Measurements from ENCODE around the gene CD244. TPM values are rescaled to one million over a fixed set of nuclear protein-coding genes. Genes with fewer than 3 reads are reported as not detected.

CD244 gene
- total RNA-seq, 1 donor from 2014 or later = 0.48 TPM

GRCh38 chr1:160827418-160827817 lies 35.3 kb downstream of the CD244 start:
- ATAC-seq (ENCODE audit: poor library complexity) = no peak
- no peak for DNase-seq

GRCh38 chr1:160826546-160826945 lies 36.1 kb downstream of the CD244 start:
- no peak for DNase-seq
- ATAC-seq (ENCODE audit: poor library complexity) = no peak
- intact Hi-C loops (cut with DNase I) = no loop called here

More at GRCh38 chr1:160827418-160827817, 35.3 kb downstream of the CD244 start:
- intact Hi-C loops (cut with DNase I) = no loop called here

- ATAC-seq (ENCODE audit: poor library complexity) (no peak), DNase-seq (no peak)
- intact Hi-C loops (cut with DNase I) = no loop called here
Measured at GRCh38 chr1:160823296-160823695, 39.4 kb downstream of the CD244 start.

- intact Hi-C loops (cut with DNase I) = no loop called here
- no peak for ATAC-seq (ENCODE audit: poor library complexity)
- DNase-seq = no peak
Measured at GRCh38 chr1:160821627-160822026, 41.1 kb downstream of the CD244 start.

- no peak for ATAC-seq (ENCODE audit: poor library complexity)
- no peak for DNase-seq
- intact Hi-C loops (cut with DNase I) = no loop called here
Measured at GRCh38 chr1:160819186-160819585, 43.5 kb downstream of the CD244 start.

GRCh38 chr1:160818207-160818937 lies 44.3 kb downstream of the CD244 start:
- DNase-seq (no peak), ATAC-seq (ENCODE audit: poor library complexity) (no peak)
- intact Hi-C loops (cut with DNase I) = no loop called here

GRCh38 chr1:160814856-160815255 lies 47.8 kb downstream of the CD244 start:
- intact Hi-C loops (cut with DNase I) = no loop called here
- no peak for DNase-seq
- no peak for ATAC-seq (ENCODE audit: poor library complexity)

- ATAC-seq (ENCODE audit: poor library complexity) = no peak
- no peak for DNase-seq
- intact Hi-C loops (cut with DNase I) = no loop called here
Measured at GRCh38 chr1:160814316-160814715, 48.4 kb downstream of the CD244 start.

GRCh38 chr1:160813215-160813614 lies 49.5 kb downstream of the CD244 start:
- ATAC-seq (ENCODE audit: poor library complexity) (no peak), DNase-seq (no peak)
- intact Hi-C loops (cut with DNase I) = no loop called here

GRCh38 chr1:160811147-160811546 lies 51.5 kb downstream of the CD244 start:
- ATAC-seq (ENCODE audit: poor library complexity) (no peak), DNase-seq (no peak)
- intact Hi-C loops (cut with DNase I) = no loop called here

- DNase-seq = no peak
- ATAC-seq (ENCODE audit: poor library complexity) = no peak
- intact Hi-C loops (cut with DNase I) = no loop called here
Measured at GRCh38 chr1:160810486-160810885, 52.2 kb downstream of the CD244 start.

GRCh38 chr1:160808289-160808688 lies 54.4 kb downstream of the CD244 start:
- intact Hi-C loops (cut with DNase I) = no loop called here
- ATAC-seq (ENCODE audit: poor library complexity) = no peak
- no peak for DNase-seq

GRCh38 chr1:160807738-160808137 lies 54.9 kb downstream of the CD244 start:
- intact Hi-C loops (cut with DNase I) = no loop called here
- ATAC-seq (ENCODE audit: poor library complexity) (no peak), DNase-seq (no peak)

GRCh38 chr1:160807247-160807646 lies 55.4 kb downstream of the CD244 start:
- ATAC-seq (ENCODE audit: poor library complexity) (no peak), DNase-seq (no peak)
- intact Hi-C loops (cut with DNase I) = no loop called here

- intact Hi-C loops (cut with DNase I) = no loop called here
- ATAC-seq (ENCODE audit: poor library complexity) = no peak
- DNase-seq = no peak
Measured at GRCh38 chr1:160806784-160807183, 55.9 kb downstream of the CD244 start.

GRCh38 chr1:160806109-160806665 lies 56.5 kb downstream of the CD244 start:
- no peak for ATAC-seq (ENCODE audit: poor library complexity)
- intact Hi-C loops (cut with DNase I) = no loop called here
- DNase-seq = no peak

GRCh38 chr1:160801836-160802580 lies 60.7 kb downstream of the CD244 start:
- ATAC-seq (ENCODE audit: poor library complexity) = no peak
- intact Hi-C loops (cut with DNase I) = no loop called here
- no peak for DNase-seq

- intact Hi-C loops (cut with DNase I) = no loop called here
- DNase-seq (no peak), ATAC-seq (ENCODE audit: poor library complexity) (no peak)
Measured at GRCh38 chr1:160800645-160801408, 61.9 kb downstream of the CD244 start.

- intact Hi-C loops (cut with DNase I) = no loop called here
- DNase-seq = no peak
- ATAC-seq (ENCODE audit: poor library complexity) = no peak
Measured at GRCh38 chr1:160800142-160800541, 62.5 kb downstream of the CD244 start.

Measured in Right ventricle myocardium superior (tissue), 1 donor.